ENCODE measurements around the gene SRP14.
"Not testable (repeated sequence)": the region's sequence is repeated elsewhere in the genome, so short reads cannot be mapped to it uniquely, and the experiment has no call there.

The SRP14 gene

GRCh38 chr15:40029979-40030893, 8.7 kb downstream of the SRP14 start:
- DNase-seq (ENCODE audit: low read depth in 2 of 2), result no peak

GRCh38 chr15:40028853-40029252, 10.1 kb downstream of the SRP14 start:
- DNase-seq (ENCODE audit: low read depth in 2 of 2), result no peak

DNA sequence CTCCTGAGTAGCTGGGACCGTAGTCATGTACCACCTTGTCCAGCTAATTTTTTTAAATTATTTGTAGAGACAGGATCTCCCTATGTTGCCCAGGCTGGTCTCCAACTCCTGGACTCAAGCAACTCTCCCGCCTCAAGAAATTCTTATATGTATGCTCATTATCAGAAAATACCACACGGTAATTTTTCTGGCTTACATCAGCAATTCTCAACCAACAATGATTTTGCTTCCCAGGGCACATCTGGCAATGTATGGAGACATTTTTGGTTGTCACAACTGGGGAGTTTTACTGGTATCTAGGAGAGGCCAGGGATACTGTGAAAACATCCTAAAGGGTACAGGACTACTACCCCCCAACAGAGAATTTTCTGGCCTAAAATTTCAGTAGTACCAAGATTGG, 10.8 kb downstream of the SRP14 start:
- no peak for DNase-seq (ENCODE audit: low read depth in 2 of 2)

DNA sequence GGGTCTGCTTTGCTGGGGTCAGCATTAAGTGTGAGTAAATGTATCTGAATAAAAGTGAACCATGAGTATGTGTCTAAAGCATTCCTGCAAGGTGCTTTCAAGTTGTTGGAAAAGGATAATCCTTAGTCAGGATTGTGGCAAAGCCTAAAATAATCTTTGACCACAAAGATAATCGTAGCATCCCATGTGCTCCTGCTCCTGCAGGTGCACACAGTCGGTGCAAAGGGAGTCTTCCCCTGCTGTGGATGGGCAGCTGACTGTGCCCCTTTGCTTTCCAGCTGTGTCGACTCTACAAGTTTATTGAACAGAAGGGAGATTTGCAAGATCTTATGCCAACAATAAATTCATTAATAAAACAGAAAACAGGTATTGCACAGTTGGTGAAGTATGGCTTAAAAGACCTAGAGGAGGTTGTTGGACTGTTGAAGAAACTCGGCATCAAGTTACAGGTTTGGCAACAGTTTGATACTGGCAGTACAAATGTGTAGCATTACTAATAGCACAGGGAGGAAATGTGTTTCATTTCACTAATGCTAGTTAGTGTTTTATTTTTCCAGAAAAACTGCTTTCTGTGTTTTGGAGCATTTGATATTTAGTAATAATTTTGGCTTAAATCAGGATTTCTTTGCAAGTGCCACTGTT, 22.6 kb downstream of the SRP14 start:
- DNase-seq (ENCODE audit: low read depth in 2 of 2), result no peak

GRCh38 chr15:40014390-40014789, 24.6 kb downstream of the SRP14 start:
- no peak for DNase-seq (ENCODE audit: low read depth in 2 of 2)

GRCh38 chr15:40013372-40013771, 25.6 kb downstream of the SRP14 start:
- not testable (repeated sequence) for DNase-seq (ENCODE audit: low read depth in 2 of 2)

DNA sequence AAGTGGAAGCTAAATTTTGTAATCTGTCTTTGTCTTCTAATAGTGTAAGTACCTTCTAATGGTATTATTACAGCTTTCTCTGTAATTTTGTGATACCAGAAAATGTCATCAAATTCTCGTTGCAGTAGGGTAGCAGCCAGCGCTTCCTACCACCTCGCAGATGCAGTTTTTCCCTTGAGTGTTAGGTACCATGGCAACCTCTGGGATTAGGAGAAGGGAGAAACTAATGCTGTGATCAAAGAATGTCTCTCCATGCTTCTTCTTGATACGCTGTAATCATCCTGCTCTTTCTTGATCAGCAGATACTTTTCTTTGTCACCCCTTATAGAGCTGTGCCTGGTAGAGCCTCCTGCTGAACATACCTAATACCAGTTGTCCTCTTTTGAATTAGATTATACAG, 27.7 kb downstream of the SRP14 start:
- DNase-seq (ENCODE audit: low read depth in 2 of 2), result no peak

DNA sequence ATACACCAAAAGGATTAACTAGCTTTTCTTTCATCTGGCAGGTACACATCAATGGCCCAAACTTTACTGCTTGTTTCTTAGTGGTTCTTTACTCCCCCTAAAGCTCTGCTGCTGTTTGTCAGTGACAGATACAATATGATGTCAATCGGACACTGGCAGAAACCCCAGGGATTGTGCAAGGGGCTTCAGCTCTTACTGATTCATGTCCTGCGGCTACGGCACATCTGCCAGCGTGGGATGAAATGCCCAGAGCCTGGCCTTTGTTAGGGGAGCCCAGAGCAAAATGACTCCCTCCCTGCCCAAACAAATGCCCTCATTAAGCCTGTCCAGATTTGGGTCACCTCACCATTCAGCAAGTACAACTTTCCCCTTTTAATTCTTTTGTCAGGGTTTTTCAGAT, 28.3 kb downstream of the SRP14 start:
- DNase-seq (ENCODE audit: low read depth in 2 of 2), result no peak

GRCh38 chr15:40008061-40008765, 30.8 kb downstream of the SRP14 start:
- no peak for DNase-seq (ENCODE audit: low read depth in 2 of 2)

DNA sequence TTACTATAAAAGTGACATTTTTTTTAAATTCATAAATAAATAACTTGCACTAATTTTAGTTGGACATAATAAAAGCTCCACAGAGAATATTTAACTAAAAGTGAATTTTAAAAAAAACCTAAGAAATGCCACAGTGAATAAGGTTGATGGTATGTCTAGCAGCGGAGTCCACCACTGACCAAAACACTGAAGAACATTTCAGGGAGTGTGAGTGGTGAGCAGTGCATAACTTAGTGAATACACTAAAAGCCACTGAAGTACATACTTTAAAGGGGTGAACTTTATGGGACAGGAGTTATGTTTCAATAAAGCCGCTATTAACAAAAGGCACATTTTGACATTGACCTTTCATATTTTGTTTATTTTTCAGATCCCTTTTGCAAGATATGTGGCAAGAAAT, 32.3 kb downstream of the SRP14 start:
- DNase-seq (ENCODE audit: low read depth in 2 of 2), result no peak

GRCh38 chr15:40006003-40006402, 33.0 kb downstream of the SRP14 start:
- no peak for DNase-seq (ENCODE audit: low read depth in 2 of 2)

GRCh38 chr15:40003116-40003916, 35.7 kb downstream of the SRP14 start:
- no peak for DNase-seq (ENCODE audit: low read depth in 2 of 2)

- DNase-seq (ENCODE audit: low read depth in 2 of 2), result no peak
These were observed 36.7 kb downstream of the SRP14 start for GRCh38 chr15:40002295-40002694.

DNA sequence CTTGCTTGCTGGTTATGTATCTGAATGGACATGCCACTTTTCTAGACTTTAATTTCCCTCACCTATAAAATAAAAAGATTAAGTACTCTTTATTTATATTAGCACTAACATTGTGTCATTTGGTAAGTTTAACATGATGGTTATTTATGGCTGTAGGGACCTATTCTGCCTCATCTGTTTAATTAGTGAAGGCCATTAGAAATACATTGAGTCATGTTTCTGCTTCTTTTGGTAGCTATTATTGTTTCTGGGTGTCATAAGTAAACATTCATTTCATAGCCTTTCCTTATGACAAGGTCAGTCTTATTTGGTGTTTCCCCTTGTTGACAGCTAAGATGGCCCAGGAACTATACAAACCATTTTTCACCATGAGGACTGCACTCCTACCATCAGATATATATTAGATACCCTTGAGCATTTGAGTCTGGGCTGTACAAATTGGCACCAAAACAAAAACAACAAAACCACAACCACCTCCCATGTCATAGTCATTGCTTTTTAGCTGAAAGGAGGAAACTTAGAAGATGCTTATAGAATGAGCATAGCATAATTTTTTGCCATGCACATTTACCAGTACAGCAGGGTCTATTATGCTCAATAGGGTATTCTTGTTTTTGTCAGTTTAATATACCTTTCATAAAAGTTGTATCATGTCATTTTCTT, 39.3 kb downstream of the SRP14 start:
- no peak for DNase-seq (ENCODE audit: low read depth in 2 of 2)

DNA sequence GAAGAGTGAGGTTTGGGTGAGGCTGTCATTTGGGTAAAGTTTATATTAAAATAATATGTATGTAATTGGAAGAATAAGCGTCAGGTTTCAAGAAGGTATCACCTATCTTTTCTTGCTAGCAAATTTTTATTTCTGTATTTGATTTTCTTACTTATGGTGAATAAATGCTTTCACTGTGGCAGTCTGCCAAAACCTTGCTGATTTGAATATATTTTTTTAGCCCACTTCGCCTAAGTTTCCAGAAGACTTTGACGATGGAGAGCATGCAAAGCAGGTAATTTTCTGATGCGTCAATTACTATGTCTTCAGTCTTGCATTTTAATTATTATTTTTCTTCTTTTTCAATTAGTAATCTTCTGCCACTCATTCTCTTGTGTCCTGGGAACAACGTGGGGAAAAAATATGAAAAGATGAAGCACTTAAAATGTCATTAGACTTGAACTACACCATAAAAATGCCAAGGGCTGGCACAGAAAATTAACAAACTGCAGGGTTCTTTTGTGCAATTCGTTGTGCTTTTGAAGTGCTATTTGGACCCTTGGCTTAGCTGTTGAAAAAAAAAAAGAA, 40.4 kb downstream of the SRP14 start:
- DNase-seq (ENCODE audit: low read depth in 2 of 2), result no peak

- no peak for DNase-seq (ENCODE audit: low read depth in 2 of 2)
These were observed 41.3 kb downstream of the SRP14 start for GRCh38 chr15:39997639-39998038.

DNA sequence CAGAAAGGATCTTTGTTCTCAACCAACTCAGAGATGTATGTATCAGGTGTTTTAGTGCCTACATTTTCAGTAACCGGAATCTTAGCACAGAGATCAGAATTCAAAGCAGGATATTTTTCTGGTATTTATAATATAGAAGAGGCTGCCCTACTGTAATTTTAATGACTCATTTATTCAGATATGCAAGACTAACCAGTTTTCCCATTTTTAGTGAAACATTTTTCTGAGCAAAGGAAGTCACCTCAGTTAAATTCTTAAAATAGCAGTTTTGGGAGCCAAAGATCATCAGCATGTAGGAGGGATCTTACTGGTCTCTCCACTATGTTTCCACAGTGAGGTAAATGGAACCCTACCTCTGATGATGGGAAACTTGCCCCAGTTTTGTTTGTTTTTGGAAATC, 42.0 kb downstream of the SRP14 start:
- no peak for DNase-seq (ENCODE audit: low read depth in 2 of 2)

DNA sequence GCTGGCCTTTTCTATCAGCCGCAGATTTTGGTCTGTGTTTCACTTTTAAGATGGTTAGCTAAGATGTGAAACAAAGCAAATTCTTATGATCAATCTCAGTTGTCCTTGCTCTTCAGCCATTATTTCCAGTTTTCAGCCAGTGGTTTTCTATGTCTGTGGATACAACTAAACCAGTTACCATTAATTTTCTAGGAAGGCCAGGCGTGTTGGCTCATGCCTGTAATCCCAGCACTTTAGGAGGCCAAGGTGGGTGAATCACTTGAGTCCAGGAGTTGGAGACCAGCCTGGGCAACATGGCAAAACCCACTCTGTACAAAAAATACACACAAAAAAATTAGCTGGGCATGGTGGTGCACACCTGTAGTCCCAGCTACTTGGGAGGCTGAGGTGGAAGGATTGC, 42.8 kb downstream of the SRP14 start:
- DNase-seq (ENCODE audit: low read depth in 2 of 2), result not testable (repeated sequence)

- DNase-seq (ENCODE audit: low read depth in 2 of 2), result not testable (repeated sequence)
These were observed 46.0 kb downstream of the SRP14 start for GRCh38 chr15:39992953-39993352.

- DNase-seq (ENCODE audit: low read depth in 2 of 2), result no peak
These were observed 48.3 kb downstream of the SRP14 start for GRCh38 chr15:39990706-39991105.

DNA sequence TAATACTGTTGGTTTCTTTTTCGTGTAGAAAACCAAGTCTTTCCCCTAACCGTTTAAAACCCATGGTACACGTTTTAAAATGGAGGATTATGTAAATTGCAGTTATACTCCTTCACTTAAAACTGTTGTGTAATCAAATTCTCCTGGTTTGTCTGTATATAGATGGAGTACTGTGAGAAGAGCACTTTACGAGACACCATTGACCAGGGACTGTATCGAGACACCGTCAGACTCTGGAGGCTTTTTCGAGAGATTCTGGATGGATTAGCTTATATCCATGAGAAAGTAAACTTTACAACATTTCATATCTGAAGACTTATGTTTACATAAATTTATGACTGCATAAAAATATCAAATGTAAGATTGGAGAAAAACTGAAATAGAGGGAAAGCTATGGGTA, 51.2 kb downstream of the SRP14 start:
- DNase-seq (ENCODE audit: low read depth in 2 of 2), result no peak

Measured in stimulated activated CD8-positive, alpha-beta memory T cell treated with anti-CD3 and anti-CD28 coated beads, Interleukin-15, amount 100 ng/mL, for 48 hours (primary cell).